Naive thymus-derived CD8-positive, alpha-beta T cell (primary cell): Measurements from ENCODE around the gene ERLEC1. TPM values are rescaled to one million over a fixed set of nuclear protein-coding genes. Genes with fewer than 3 reads are reported as not detected.
"Not testable (repeated sequence)": the region's sequence is repeated elsewhere in the genome, so short reads cannot be mapped to it uniquely, and the experiment has no call there.

ENCODE experiments used
- ATAC-seq, 2 donors: fragments of 150-1000 bp; cut with Tn5 transposase in 1 of 2; sonication (Bioruptor Pico), chemical (Tn5 transposase) in 1 of 2; 1 replicate in 1 of 2; 2 replicates in 1 of 2; pipeline ENCODE4 v1.10.0; 2021; ENCODE audit warnings: mild to moderate bottlenecking in 2 of 2, moderate library complexity in 2 of 2
- POLR2A ChIA-PET: fragments of 350-600 bp; sonication (Branson Sonifier 250); formaldehyde crosslinking; loops from one replicate; lab custom pipeline; 2021; ENCODE audit warnings: antibody characterized with exemption; lab: Charles Lee
- DNase-seq, 10 donors: peaks; one replicate each; pipeline versions ENCODE4 v3.0.0 to v3.0.0-alpha.2; 2020 to 2022
- H3K27ac Mint-ChIP-seq, 10 donors: one replicate each; pipeline ENCODE4 v1.8.0; 2020 to 2022; ENCODE audit warnings: mild to moderate bottlenecking in 10 of 10, mixed read lengths in 10 of 10, moderate library complexity in 4 of 10, inconsistent platforms in 1 of 10
- H3K27me3 Mint-ChIP-seq, 5 donors: one replicate each; pipeline ENCODE4 v1.8.0; 2021 to 2022; ENCODE audit warnings: mixed read lengths in 5 of 5
- H3K36me3 Mint-ChIP-seq, 3 donors: one replicate each; pipeline ENCODE4 v1.8.0; 2020 to 2022; ENCODE audit warnings: mixed read lengths in 3 of 3, mild to moderate bottlenecking in 2 of 3, inconsistent platforms in 1 of 3
- H3K4me1 Mint-ChIP-seq, 4 donors: one replicate each; pipeline ENCODE4 v1.8.0; 2021 to 2022; ENCODE audit warnings: mixed read lengths in 4 of 4
- H3K4me3 Mint-ChIP-seq, 10 donors: one replicate each; pipeline ENCODE4 v1.8.0; 2020 to 2022; ENCODE audit warnings: mild to moderate bottlenecking in 10 of 10, mixed read lengths in 10 of 10, moderate library complexity in 6 of 10, inconsistent platforms in 1 of 10
- H3K9me3 Mint-ChIP-seq, 9 donors: one replicate each; pipeline ENCODE4 v1.8.0; 2020 to 2022; ENCODE audit warnings: mixed read lengths in 9 of 9, mild to moderate bottlenecking in 3 of 9, inconsistent platforms in 1 of 9, moderate library complexity in 1 of 9
- polyA plus RNA-seq, 3 donors: library from polyadenylated mRNA; unstranded; fragments of 300-500 nt; fragmentation: Illumina TruSeq; gene quantifications; one replicate each; pipeline ENCODE4 v1.2.3, GENCODE V29; 2021
- total RNA-seq, 8 experiments: library from RNA in 2 of 8; stranded (reverse) in 2 of 8; gene quantifications; one replicate each; pipeline ENCODE4 v1.2.3 and lab custom pipeline; 2021 to 2026

Gene ERLEC1
- total RNA-seq (10 to 100 TPM; 23.7 to 27.6 TPM), polyA plus RNA-seq (10 to 100 TPM; 24.7 to 32.5 (median 28.7) TPM), total RNA-seq (lab: John Stamatoyannopoulos, UW) (36.0 to 66.4 (median 60.0) reads per million in 6 experiments)

GRCh38 chr2:53786705-53787613 lies at the start of gene ERLEC1, which contains the start of gene ASB3:
Gene ERLEC1, plus strand, starts transcription at chr2:53787044. Its CDS starts 167 bp downstream, at chr2:53787211.
Gene ASB3, minus strand, starts transcription at chr2:53786953. Its CDS starts 21,381 bp downstream, at chr2:53765572.
- POLR2A ChIA-PET: interaction anchor here (0.6 to 2.0 kb wide), 5 partner anchors 9 to 48 kb away, joined by 4 to 34 read pairs (median 4); partner anchors contain the start of gene CHAC2
- Mint-ChIP-seq H3K27me3 (no peaks in the 10 kb centered on the region), H3K4me3 (peak within 1 kb of the TSS; percentile 90 to 99 (median 96)), H3K9me3 (no peaks in the 10 kb centered on the region), H3K27ac (peak within 1 kb of the TSS; percentile 91 to 99 (median 96)), H3K36me3 (peaks cover 0 to 14% (median 0%) of the 10 kb centered on the region in 3 donors), H3K4me1 (peaks cover 23 to 71% (median 54%) of the 10 kb centered on the region in 4 donors)
- DNase-seq (peak; percentile 78 to 94 (median 88)), ATAC-seq (peak; percentile 88 to 92)

GRCh38 chr2:53737091-53737490 lies 49.8 kb upstream of the ERLEC1 start:
- H3K4me3 Mint-ChIP-seq: no peak overlapping the region
- H3K4me1 Mint-ChIP-seq: peaks cover 7 to 33% (median 12%) of the 10 kb centered on the region in 4 donors
- no peaks in the 10 kb centered on the region for H3K27me3 Mint-ChIP-seq
- H3K9me3 Mint-ChIP-seq: no peaks in the 10 kb centered on the region
- H3K27ac Mint-ChIP-seq: no peak overlapping the region
- peaks cover 6 to 45% (median 30%) of the 10 kb centered on the region in 3 donors for H3K36me3 Mint-ChIP-seq
- DNase-seq (no peak), ATAC-seq (no peak)
- POLR2A ChIA-PET: no interaction called here

- Mint-ChIP-seq H3K4me1 (peaks cover 13 to 39% (median 17%) of the 10 kb centered on the region in 4 donors), H3K27ac (no peak overlapping the region), H3K4me3 (no peak overlapping the region), H3K27me3 (no peaks in the 10 kb centered on the region), H3K36me3 (peaks cover 9 to 56% (median 35%) of the 10 kb centered on the region in 3 donors), H3K9me3 (no peaks in the 10 kb centered on the region)
- POLR2A ChIA-PET: no interaction called here
- DNase-seq (no peak), ATAC-seq (no peak)
Measured at GRCh38 chr2:53739032-53739431, 47.8 kb upstream of the ERLEC1 start.

- Mint-ChIP-seq H3K27me3 (no peaks in the 10 kb centered on the region), H3K9me3 (no peaks in the 10 kb centered on the region), H3K4me3 (no peak overlapping the region), H3K4me1 (peaks cover 13 to 33% (median 15%) of the 10 kb centered on the region in 4 donors), H3K36me3 (peaks cover 8 to 48% (median 29%) of the 10 kb centered on the region in 3 donors), H3K27ac (peak overlapping the region in 1 of 10 donors; percentile 24)
- POLR2A ChIA-PET: no interaction called here
- DNase-seq: peak in 1 of 10 donors; percentile 0
- no peak for ATAC-seq
Measured at GRCh38 chr2:53740170-53740569, 46.7 kb upstream of the ERLEC1 start.

GRCh38 chr2:53744395-53745065 lies 42.3 kb upstream of the ERLEC1 start:
- no peaks in the 10 kb centered on the region for H3K27me3 Mint-ChIP-seq
- peaks cover 7 to 28% (median 11%) of the 10 kb centered on the region in 4 donors for H3K4me1 Mint-ChIP-seq
- H3K4me3 Mint-ChIP-seq: no peak overlapping the region
- H3K9me3 Mint-ChIP-seq: no peaks in the 10 kb centered on the region
- no peak overlapping the region for H3K27ac Mint-ChIP-seq
- ATAC-seq (no peak), DNase-seq (no peak)
- POLR2A ChIA-PET: no interaction called here
- peaks cover 10 to 72% (median 33%) of the 10 kb centered on the region in 3 donors for H3K36me3 Mint-ChIP-seq

GRCh38 chr2:53750041-53750768 lies 36.6 kb upstream of the ERLEC1 start:
- no peak overlapping the region for H3K27ac Mint-ChIP-seq
- H3K27me3 Mint-ChIP-seq: no peaks in the 10 kb centered on the region
- ATAC-seq (no peak), DNase-seq (no peak)
- peaks cover 2 to 12% (median 4%) of the 10 kb centered on the region in 4 donors for H3K4me1 Mint-ChIP-seq
- POLR2A ChIA-PET: no interaction called here
- H3K9me3 Mint-ChIP-seq: no peaks in the 10 kb centered on the region
- H3K36me3 Mint-ChIP-seq: peaks cover 8 to 59% (median 24%) of the 10 kb centered on the region in 3 donors
- H3K4me3 Mint-ChIP-seq: no peak overlapping the region

- H3K4me1 Mint-ChIP-seq: peaks cover 2 to 6% (median 4%) of the 10 kb centered on the region in 4 donors
- POLR2A ChIA-PET: no interaction called here
- no peak for ATAC-seq
- peaks cover 11 to 52% (median 23%) of the 10 kb centered on the region in 3 donors for H3K36me3 Mint-ChIP-seq
- peak overlapping the region in 1 of 10 donors; percentile 17 for H3K27ac Mint-ChIP-seq
- DNase-seq: no peak
- H3K27me3 Mint-ChIP-seq: no peaks in the 10 kb centered on the region
- no peak overlapping the region for H3K4me3 Mint-ChIP-seq
- no peaks in the 10 kb centered on the region for H3K9me3 Mint-ChIP-seq
Measured at GRCh38 chr2:53751728-53752127, 35.1 kb upstream of the ERLEC1 start.

GRCh38 chr2:53752385-53752784 lies 34.5 kb upstream of the ERLEC1 start:
- no peak for ATAC-seq
- no peaks in the 10 kb centered on the region for H3K27me3 Mint-ChIP-seq
- POLR2A ChIA-PET: no interaction called here

GRCh38 chr2:53753041-53753440 lies 33.8 kb upstream of the ERLEC1 start:
- Mint-ChIP-seq H3K27ac (peak overlapping the region in 3 of 10 donors; percentile 20 to 89 (median 52)), H3K27me3 (no peaks in the 10 kb centered on the region), H3K9me3 (no peaks in the 10 kb centered on the region), H3K4me1 (peaks cover 2 to 6% (median 4%) of the 10 kb centered on the region in 4 donors), H3K36me3 (peaks cover 8 to 46% (median 26%) of the 10 kb centered on the region in 3 donors), H3K4me3 (no peak overlapping the region)
- DNase-seq (no peak), ATAC-seq (no peak)
- POLR2A ChIA-PET: no interaction called here

More at GRCh38 chr2:53752385-53752784, 34.5 kb upstream of the ERLEC1 start:
- H3K36me3 Mint-ChIP-seq: peaks cover 12 to 51% (median 26%) of the 10 kb centered on the region in 3 donors
- no peak for DNase-seq
- peaks cover 2 to 6% (median 4%) of the 10 kb centered on the region in 4 donors for H3K4me1 Mint-ChIP-seq
- peak overlapping the region in 1 of 10 donors; percentile 51 for H3K27ac Mint-ChIP-seq
- H3K4me3 Mint-ChIP-seq: no peak overlapping the region
- H3K9me3 Mint-ChIP-seq: no peaks in the 10 kb centered on the region

- no peak overlapping the region for H3K27ac Mint-ChIP-seq
- ATAC-seq (no peak), DNase-seq (no peak)
- peaks cover 2 to 6% (median 5%) of the 10 kb centered on the region in 4 donors for H3K4me1 Mint-ChIP-seq
- H3K4me3 Mint-ChIP-seq: no peak overlapping the region
- POLR2A ChIA-PET: no interaction called here
- no peaks in the 10 kb centered on the region for H3K9me3 Mint-ChIP-seq
- peaks cover 4 to 33% (median 20%) of the 10 kb centered on the region in 3 donors for H3K36me3 Mint-ChIP-seq
- H3K27me3 Mint-ChIP-seq: no peaks in the 10 kb centered on the region
Measured at GRCh38 chr2:53755121-53755520, 31.7 kb upstream of the ERLEC1 start.

GRCh38 chr2:53756644-53757043 lies 30.2 kb upstream of the ERLEC1 start:
- Mint-ChIP-seq H3K27ac (peak overlapping the region in 2 of 10 donors; percentile 68 to 74), H3K9me3 (no peaks in the 10 kb centered on the region)

GRCh38 chr2:53757206-53757605 lies 29.6 kb upstream of the ERLEC1 start:
- POLR2A ChIA-PET: interaction anchor here (1.2 kb wide), 1 partner anchor 10 kb away, joined by 3 read pairs; no protein-coding TSS in a partner anchor
- H3K9me3 Mint-ChIP-seq, H3K4me1 Mint-ChIP-seq, ATAC-seq, DNase-seq, H3K4me3 Mint-ChIP-seq, H3K27me3 Mint-ChIP-seq, H3K27ac Mint-ChIP-seq: not testable (repeated sequence)
- peaks cover 4 to 37% (median 25%) of the 10 kb centered on the region in 3 donors for H3K36me3 Mint-ChIP-seq

More at GRCh38 chr2:53756644-53757043, 30.2 kb upstream of the ERLEC1 start:
- no peaks in the 10 kb centered on the region for H3K27me3 Mint-ChIP-seq
- POLR2A ChIA-PET: interaction anchor here (1.2 kb wide), 1 partner anchor 11 kb away, joined by 3 read pairs; no protein-coding TSS in a partner anchor
- ATAC-seq: no peak
- no peak for DNase-seq
- peaks cover 4 to 31% (median 21%) of the 10 kb centered on the region in 3 donors for H3K36me3 Mint-ChIP-seq
- H3K4me3 Mint-ChIP-seq: no peak overlapping the region
- peaks cover 2 to 6% (median 5%) of the 10 kb centered on the region in 4 donors for H3K4me1 Mint-ChIP-seq
